ENCODE measurements around the gene KRTAP5-3.

KRTAP5-3 gene

DNA sequence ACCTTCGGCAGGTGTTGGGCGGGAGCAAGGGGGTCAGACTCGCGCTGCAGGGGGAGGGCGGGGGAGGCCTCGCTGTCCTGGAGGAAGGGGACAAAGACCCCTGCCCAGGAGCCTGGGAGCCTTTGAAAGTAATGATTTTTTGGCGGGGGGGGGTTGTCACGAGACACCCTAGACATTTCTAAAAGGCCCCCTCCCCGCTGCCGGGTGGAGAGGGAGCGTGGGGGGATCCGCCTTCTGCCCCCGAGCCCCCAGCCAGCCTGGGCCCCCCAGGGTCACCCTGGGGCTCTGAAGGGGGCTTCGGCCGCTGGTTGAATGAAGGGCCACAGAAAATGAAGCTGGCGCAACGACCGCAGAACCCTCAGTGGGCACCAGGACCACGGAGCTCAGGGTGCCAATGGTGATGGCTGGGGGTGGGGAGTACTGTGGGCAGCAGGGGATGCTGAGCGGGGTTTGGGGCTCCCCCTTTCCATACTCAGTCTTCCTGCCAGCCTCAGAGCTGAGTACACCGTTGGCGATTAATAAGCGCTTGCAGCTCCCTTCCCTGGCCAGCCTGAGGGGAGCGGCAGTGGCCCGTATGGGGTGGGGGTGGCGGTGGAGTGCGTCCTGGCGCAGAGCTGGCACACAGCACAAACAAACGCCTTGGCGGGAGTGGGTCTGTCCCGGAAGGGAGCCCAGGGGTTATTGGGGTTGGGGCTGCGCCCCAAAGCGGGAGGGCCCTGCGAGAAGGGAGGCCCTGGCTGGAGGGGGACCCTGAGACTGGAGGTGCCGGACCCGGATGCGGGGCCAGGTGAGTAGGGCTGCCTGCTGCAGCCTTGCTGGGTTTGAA, 35.0 kb downstream of the KRTAP5-3 start:
- H3K36me3 Mint-ChIP-seq (ENCODE audit: low read depth), result no peaks in the 10 kb centered on the region
- peak overlapping the region; percentile 32 for H3K4me3 Mint-ChIP-seq
- peaks cover 3% of the 10 kb centered on the region for H3K9me3 Mint-ChIP-seq
- DNase-seq (ENCODE audit: low spot score), result no peak
- no peak overlapping the region for H3K27ac Mint-ChIP-seq
- H3K4me1 Mint-ChIP-seq (ENCODE audit: low read depth), result no peaks in the 10 kb centered on the region
- peaks cover 32% of the 10 kb centered on the region for H3K27me3 Mint-ChIP-seq (ENCODE audit: low read depth)

DNA sequence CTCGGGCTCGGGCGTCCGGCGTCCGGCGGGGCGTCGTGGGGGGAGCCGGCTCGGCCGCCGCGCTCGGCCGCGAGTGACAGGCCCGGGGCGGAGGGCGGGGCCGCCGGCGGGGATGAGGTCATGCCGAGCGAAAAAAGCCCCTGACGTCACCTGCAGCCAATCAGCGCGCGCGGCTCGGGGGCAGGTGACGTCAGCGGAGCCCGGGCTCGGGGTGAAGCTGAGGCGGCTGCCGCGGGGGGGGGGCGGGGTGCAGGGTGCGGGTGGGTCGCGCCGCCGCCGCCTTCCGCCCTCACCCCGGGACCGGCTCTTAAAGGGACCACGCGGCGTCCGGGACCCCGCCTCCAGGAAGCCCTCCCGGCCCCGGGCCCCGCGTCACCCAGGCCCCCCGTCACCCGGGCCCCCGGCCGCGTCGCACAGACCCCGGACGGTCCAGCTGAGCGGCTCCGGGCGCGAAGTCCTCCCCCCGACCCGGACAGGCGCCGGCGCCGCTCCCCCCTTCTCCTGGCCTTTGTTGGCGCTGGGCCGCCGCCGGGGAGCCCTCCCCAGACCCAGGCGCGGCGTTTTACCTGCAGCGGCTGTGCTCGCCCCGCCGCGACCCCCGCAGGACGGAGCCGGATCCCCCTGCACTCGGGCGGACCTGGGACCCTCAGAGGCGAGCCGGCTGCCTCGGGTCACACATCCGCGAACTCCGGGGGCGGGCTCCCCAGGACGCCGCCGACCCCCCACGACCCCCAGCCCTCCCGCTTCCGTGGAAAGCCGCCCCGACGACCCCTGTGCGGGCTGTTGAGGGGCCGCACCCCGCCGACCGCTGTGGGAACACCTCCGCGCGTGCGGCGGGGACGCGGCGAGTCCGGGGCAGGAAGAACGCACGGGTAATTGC, 35.8 kb downstream of the KRTAP5-3 start, which contains the start of gene DUSP8:
Gene DUSP8 (minus strand): TSS at position 75 of the 880 bp plus-strand sequence. CDS start 6,445 bp downstream, outside the sequence.
- no peaks in the 10 kb centered on the region for H3K36me3 Mint-ChIP-seq (ENCODE audit: low read depth)
- peak; percentile 88 for DNase-seq (ENCODE audit: low spot score)
- H3K27ac Mint-ChIP-seq, result no peak within 1 kb of the TSS
- H3K4me3 Mint-ChIP-seq, result no peak within 1 kb of the TSS
- H3K4me1 Mint-ChIP-seq (ENCODE audit: low read depth), result no peaks in the 10 kb centered on the region
- peaks cover 32% of the 10 kb centered on the region for H3K27me3 Mint-ChIP-seq (ENCODE audit: low read depth)
- H3K9me3 Mint-ChIP-seq, result no peaks in the 10 kb centered on the region

DNA sequence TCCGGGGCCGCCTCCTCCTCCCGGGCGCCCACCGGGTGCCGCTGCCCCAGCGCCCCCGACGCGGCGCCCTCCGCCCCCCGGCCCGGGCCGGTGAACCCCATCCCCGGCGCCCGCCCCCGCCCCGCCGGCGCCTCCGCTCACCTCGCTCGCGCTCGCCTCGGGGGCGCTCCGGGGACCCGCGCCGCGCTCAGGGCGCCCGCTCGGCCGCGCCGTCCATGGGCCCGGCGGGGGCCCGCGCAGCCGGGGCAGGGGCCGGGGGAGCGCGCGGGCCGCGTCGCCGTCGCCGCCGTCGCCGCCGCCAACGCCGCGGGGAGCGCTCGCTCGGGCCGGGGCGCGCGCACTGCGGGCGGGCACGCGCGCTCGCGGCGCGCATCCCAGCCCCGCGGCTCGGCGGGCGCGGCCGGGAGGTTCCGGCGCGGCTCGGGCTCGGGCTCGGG, 36.5 kb downstream of the KRTAP5-3 start:
- peaks cover 32% of the 10 kb centered on the region for H3K27me3 Mint-ChIP-seq (ENCODE audit: low read depth)
- no peaks in the 10 kb centered on the region for H3K9me3 Mint-ChIP-seq
- H3K4me3 Mint-ChIP-seq, result no peak overlapping the region
- no peaks in the 10 kb centered on the region for H3K36me3 Mint-ChIP-seq (ENCODE audit: low read depth)
- DNase-seq (ENCODE audit: low spot score), result no peak
- no peak overlapping the region for H3K27ac Mint-ChIP-seq
- H3K4me1 Mint-ChIP-seq (ENCODE audit: low read depth), result no peaks in the 10 kb centered on the region

DNA sequence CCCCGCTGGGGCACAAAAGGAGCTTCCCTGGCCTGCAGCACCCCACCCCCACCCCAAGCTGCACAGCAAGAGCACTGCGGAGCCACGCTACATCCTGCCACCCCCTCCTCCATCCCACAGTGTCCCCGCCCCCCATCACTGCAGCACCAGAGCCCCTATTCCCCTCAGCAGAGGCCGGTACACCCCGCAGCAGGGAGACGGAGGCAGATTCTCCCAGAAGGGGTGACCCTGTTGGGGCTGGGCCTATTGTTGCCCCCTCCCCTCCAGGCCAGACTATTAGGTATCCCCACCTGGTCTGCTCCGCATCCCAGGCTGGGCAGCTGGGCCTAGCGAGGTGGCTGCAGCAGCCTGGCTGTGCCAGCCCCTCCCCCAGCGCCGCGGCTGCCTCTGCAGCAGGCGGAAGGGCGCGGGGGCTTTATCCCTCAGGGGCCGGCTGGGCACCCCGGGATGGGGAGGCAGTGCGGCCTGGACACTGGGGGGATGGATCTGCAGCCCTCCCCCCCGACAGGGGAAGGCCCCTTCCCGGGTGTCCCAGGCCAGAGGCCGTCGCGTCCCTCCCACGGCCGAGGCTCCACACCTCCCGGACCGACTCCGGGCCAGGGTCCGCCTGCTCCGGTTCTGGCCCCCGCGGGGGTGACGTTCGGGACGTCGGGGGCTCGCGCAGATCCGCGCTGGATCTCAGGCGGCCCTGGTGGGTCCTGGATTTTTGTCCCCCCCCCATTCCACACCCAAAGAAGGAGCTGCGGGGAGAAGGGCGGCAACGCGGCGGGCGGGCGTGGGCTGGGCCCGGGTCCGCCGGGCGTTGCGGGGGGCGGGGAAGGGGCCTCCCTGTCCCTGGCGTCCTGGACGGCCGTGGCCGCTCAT, 37.1 kb downstream of the KRTAP5-3 start:
- H3K9me3 Mint-ChIP-seq, result no peaks in the 10 kb centered on the region
- H3K27ac Mint-ChIP-seq, result peak overlapping the region; percentile 10
- H3K4me1 Mint-ChIP-seq (ENCODE audit: low read depth), result no peaks in the 10 kb centered on the region
- no peaks in the 10 kb centered on the region for H3K36me3 Mint-ChIP-seq (ENCODE audit: low read depth)
- DNase-seq (ENCODE audit: low spot score), result no peak
- peak overlapping the region; percentile 51 for H3K4me3 Mint-ChIP-seq
- H3K27me3 Mint-ChIP-seq (ENCODE audit: low read depth), result peaks cover 29% of the 10 kb centered on the region

DNA sequence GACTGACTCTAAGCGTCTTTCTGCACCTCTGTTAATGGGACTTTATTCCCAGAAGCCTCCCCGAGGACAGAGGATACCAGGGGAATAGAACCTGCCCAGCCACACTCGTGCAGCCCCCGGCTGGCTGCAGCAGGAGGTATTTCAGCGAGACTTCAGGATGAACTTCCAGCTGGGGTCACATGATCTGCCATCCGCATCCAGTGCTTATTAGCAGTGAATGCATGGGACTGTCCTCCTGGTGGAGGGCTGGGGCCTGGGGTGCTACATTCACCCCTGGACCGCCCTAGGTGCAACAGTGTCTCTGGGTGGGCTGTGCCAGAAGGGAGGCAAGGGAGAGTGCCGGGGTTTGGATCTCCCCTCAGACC, 37.8 kb downstream of the KRTAP5-3 start:
- DNase-seq (ENCODE audit: low spot score), result no peak
- Mint-ChIP-seq H3K9me3 (no peaks in the 10 kb centered on the region), H3K4me3 (peak overlapping the region; percentile 51), H3K4me1 (ENCODE audit: low read depth) (no peaks in the 10 kb centered on the region), H3K36me3 (ENCODE audit: low read depth) (no peaks in the 10 kb centered on the region), H3K27me3 (ENCODE audit: low read depth) (peaks cover 29% of the 10 kb centered on the region), H3K27ac (peak overlapping the region; percentile 10)

DNA sequence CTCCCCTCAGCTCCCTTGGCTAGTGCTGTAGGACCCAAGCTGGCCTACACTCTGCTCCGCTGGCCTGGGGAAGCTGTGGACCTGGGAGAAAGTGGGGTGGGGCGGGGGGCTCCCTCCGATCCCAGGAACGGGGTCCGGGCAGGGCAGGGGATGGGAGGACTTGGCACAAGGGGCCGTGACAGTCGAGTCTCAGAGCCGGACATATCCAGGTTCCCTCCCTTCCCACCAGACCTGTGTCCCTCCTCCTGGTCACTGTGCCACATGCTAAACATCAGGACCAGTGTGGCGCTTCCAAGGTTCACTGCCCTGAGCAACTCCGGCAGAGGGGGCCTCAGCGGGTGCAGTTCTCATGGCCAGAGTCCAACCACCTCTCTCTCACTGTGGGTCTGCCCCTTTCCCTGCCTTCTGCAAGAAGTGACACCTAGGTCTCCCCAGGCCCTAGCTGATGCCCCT, 38.2 kb downstream of the KRTAP5-3 start:
- peak overlapping the region; percentile 36 for H3K4me3 Mint-ChIP-seq
- DNase-seq (ENCODE audit: low spot score), result no peak
- no peaks in the 10 kb centered on the region for H3K9me3 Mint-ChIP-seq
- no peak overlapping the region for H3K27ac Mint-ChIP-seq
- no peaks in the 10 kb centered on the region for H3K36me3 Mint-ChIP-seq (ENCODE audit: low read depth)
- peaks cover 24% of the 10 kb centered on the region for H3K27me3 Mint-ChIP-seq (ENCODE audit: low read depth)
- H3K4me1 Mint-ChIP-seq (ENCODE audit: low read depth), result no peaks in the 10 kb centered on the region

DNA sequence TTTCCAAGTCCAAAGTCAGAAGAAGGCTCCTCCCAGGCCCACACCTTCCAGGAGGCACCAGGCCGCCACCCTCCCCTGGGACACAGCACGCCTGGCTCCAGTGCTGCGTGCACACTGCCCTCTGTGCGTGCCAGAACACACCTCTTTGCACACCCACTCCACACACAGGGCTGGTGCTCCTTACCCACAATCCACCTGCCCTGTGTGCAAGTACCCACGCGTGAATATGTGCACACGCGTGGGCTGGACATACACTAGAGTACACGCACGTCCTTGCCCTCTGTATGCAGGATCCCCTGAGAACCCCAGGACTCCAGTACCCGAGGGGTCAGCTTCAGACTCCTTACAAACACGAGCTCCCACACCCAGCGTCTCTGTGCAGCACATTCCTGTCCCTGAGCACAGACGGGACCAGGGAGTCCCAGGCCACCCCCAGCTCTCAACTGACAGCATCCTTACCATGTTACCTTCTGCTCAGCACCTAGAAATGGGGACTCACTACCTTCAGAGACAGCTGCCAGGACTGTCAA, 38.9 kb downstream of the KRTAP5-3 start:
- no peak overlapping the region for H3K4me3 Mint-ChIP-seq
- no peaks in the 10 kb centered on the region for H3K36me3 Mint-ChIP-seq (ENCODE audit: low read depth)
- H3K27ac Mint-ChIP-seq, result no peak overlapping the region
- no peaks in the 10 kb centered on the region for H3K4me1 Mint-ChIP-seq (ENCODE audit: low read depth)
- H3K9me3 Mint-ChIP-seq, result no peaks in the 10 kb centered on the region
- no peak for DNase-seq (ENCODE audit: low spot score)
- peaks cover 22% of the 10 kb centered on the region for H3K27me3 Mint-ChIP-seq (ENCODE audit: low read depth)

DNA sequence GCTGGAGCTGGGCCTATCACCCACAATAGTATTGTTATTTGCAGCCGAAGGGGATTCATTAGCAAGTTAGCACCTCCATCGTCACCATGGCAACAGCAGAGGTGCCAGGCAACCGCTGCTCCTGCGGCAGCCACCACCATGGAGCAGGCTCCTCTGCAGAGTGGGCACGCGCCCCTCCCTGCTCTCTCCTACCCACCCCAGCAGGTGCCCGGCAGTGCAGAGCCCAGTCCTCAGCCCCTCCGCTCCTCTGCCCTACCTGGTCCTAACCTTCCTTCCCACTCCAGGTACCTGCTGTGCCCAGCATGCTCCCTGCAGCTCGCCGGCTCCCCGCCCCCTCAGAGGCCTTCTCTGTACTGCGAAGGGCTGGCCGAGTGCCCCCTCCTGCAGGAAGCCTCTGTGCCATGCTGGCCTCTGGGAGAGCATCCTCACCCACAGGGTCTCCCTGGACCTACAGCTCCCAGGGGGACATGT, 39.8 kb downstream of the KRTAP5-3 start:
- Mint-ChIP-seq H3K4me1 (ENCODE audit: low read depth) (no peaks in the 10 kb centered on the region), H3K36me3 (ENCODE audit: low read depth) (no peaks in the 10 kb centered on the region), H3K27ac (no peak overlapping the region), H3K27me3 (ENCODE audit: low read depth) (peaks cover 15% of the 10 kb centered on the region), H3K9me3 (no peaks in the 10 kb centered on the region), H3K4me3 (no peak overlapping the region)
- no peak for DNase-seq (ENCODE audit: low spot score)

DNA sequence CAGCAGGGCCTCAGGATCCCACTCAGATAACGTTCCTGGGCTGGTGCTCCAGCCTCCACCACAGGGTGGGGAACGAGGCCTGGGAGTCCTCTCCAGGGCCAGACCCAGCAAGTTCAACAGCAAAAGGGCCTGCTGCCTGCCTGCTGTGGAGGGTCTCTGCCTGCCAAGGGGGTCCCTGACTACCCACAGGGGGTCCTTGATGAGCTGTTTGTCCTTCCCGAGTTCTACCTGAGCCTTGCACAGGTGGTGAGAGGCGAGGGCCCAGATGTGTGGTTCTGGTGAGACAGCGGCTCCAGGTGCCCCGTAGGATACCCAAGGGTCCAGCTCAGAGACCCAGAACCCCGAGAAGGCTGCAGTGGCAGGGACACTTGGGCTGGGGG, 40.6 kb downstream of the KRTAP5-3 start:
- Mint-ChIP-seq H3K36me3 (ENCODE audit: low read depth) (no peaks in the 10 kb centered on the region), H3K4me1 (ENCODE audit: low read depth) (no peaks in the 10 kb centered on the region), H3K27ac (no peak overlapping the region), H3K4me3 (no peak overlapping the region), H3K9me3 (no peaks in the 10 kb centered on the region), H3K27me3 (ENCODE audit: low read depth) (peaks cover 12% of the 10 kb centered on the region)
- DNase-seq (ENCODE audit: low spot score), result no peak

DNA sequence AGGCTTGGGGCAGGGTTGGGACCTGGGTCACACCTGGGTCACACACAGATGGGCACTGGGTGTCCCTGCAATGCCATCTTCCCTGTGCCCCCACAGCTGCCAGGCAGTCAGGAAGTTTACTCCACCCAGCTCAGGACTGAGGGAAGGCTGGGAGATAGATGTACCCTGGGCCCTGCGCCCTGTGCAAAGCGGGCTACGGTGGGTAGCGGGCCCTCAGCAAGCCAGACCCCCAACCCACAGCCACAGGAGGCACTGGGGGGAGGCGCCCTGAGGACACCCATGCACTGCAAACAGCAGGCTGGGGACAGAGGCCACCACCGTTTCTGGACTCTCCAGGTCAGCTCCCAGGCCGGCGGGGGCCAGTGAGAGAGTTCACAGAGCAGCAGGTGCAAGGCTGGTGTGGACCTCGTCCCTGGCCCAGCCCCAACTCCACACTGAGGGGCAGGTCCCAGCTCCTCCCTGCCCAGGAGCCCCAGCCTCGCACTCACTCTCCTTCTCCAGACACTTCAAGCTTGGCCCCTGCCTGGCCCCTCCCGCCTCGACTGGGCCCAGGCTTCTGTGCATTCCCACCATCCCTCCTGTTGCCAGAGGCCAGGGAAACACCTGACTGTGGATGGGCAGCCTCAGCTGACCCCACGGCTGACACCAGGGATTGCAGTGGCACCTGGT, 41.1 kb downstream of the KRTAP5-3 start:
- peaks cover 12% of the 10 kb centered on the region for H3K27me3 Mint-ChIP-seq (ENCODE audit: low read depth)
- H3K4me1 Mint-ChIP-seq (ENCODE audit: low read depth), result no peaks in the 10 kb centered on the region
- no peak overlapping the region for H3K4me3 Mint-ChIP-seq
- H3K9me3 Mint-ChIP-seq, result no peaks in the 10 kb centered on the region
- DNase-seq (ENCODE audit: low spot score), result no peak
- H3K27ac Mint-ChIP-seq, result no peak overlapping the region
- no peaks in the 10 kb centered on the region for H3K36me3 Mint-ChIP-seq (ENCODE audit: low read depth)

DNA sequence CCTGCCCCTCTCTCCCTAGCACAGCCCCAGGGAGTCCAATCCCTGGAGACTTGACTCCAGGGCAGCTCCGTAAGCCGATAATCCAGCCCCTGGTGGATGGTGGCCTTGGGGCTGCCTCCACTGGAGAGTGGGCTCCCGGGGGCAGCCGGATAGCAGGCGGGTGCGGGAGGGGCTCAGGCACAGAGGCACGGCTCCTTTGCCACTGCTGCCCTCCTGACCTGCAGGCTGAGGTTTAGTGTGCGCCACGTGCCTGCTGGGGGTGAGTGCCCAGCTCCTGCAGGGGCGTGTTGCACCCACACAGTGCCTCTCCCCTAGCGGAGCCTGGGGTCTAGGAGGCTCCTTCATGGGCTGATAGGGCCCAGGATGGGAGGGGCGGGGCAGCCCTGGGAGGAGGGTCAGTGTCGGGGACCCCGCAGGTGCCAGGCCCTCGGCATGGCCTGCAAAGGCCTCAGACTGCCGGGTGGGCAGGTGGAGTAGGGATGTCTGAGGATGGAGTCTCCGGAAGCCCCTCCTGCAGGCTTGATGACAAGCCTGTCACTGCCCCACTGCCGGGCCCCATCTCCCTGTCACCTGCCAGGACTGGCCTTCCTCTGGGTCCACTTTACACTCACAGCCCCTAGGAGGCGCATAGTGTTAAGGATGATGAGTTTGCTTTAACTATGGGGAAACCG, 41.7 kb downstream of the KRTAP5-3 start:
- Mint-ChIP-seq H3K27me3 (ENCODE audit: low read depth) (peaks cover 12% of the 10 kb centered on the region), H3K4me3 (no peak overlapping the region), H3K4me1 (ENCODE audit: low read depth) (no peaks in the 10 kb centered on the region), H3K36me3 (ENCODE audit: low read depth) (no peaks in the 10 kb centered on the region), H3K27ac (no peak overlapping the region), H3K9me3 (no peaks in the 10 kb centered on the region)
- no peak for DNase-seq (ENCODE audit: low spot score)

DNA sequence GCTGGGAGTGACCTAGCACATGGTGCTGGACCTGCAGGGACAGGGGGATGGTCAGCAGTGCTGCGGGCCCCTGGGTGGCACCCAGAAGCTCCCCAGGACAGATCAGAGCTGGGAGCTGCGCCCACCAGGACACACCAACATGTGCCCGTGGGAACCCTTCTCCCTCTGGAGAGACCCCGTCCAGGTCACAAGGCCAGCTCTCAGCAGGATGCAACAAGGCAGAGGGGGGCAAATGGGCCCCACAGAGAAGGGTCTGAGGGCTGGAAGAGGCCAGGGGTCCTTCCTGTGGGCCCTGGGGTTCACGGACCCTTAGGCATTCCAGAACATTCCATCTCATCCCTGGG, 42.4 kb downstream of the KRTAP5-3 start:
- DNase-seq (ENCODE audit: low spot score), result no peak
- no peaks in the 10 kb centered on the region for H3K9me3 Mint-ChIP-seq
- no peaks in the 10 kb centered on the region for H3K36me3 Mint-ChIP-seq (ENCODE audit: low read depth)
- H3K4me1 Mint-ChIP-seq (ENCODE audit: low read depth), result no peaks in the 10 kb centered on the region
- H3K27me3 Mint-ChIP-seq (ENCODE audit: low read depth), result peaks cover 11% of the 10 kb centered on the region
- no peak overlapping the region for H3K27ac Mint-ChIP-seq
- H3K4me3 Mint-ChIP-seq, result no peak overlapping the region

All from T-helper 2 cell treated with Interferon-gamma antibody and Interleukin-4, amounts not matched to agents 5 μg/mL and 100 μg/mL, for 36 hours (primary cell).